Sigmoid colon (tissue), 7 donors: ENCODE results near the gene EIF4E. TPM values are rescaled to one million over a fixed set of nuclear protein-coding genes. Genes with fewer than 3 reads are reported as not detected.

Experiments
- DNase-seq: peaks from one replicate; pipeline ENCODE4 v3.0.0-alpha.2; 2019
- H3K27ac ChIP-seq, 4 donors: fragments of 200-600 bp; sonication (generic); one replicate each; pipeline ENCODE4 v1.5.1; 2016 to 2019; ENCODE audit warnings: mild to moderate bottlenecking in 1 of 4
- H3K27me3 ChIP-seq, 3 donors: fragments of 200-600 bp; sonication (generic); one replicate each; pipeline ENCODE4 v1.5.1; 2019; ENCODE audit warnings: mild to moderate bottlenecking in 1 of 3
- H3K36me3 ChIP-seq, 4 donors: fragments of 200-600 bp; sonication (generic); one replicate each; pipeline ENCODE4 v1.5.1; 2016 to 2019
- H3K4me1 ChIP-seq, 4 donors: fragments of 200-600 bp; sonication (generic); one replicate each; pipeline ENCODE4 v1.5.1; 2017 to 2019
- H3K4me3 ChIP-seq, 4 donors: fragments of 200-600 bp; sonication (generic); one replicate each; pipeline ENCODE4 v1.5.1; 2017 to 2019; ENCODE audit warnings: mild to moderate bottlenecking in 2 of 4, moderate library complexity in 1 of 4
- H3K9me3 ChIP-seq, 4 donors: fragments of 200-600 bp in 3 of 4; sonication (generic) in 3 of 4; one replicate each; pipeline versions ENCODE4 v1.5.1 to v1.6.1; 2013 to 2019
- CTCF ChIP-seq, 4 experiments: fragments of 450-650 bp in 3 of 4; fragments of 200-600 bp in 1 of 4; IDR thresholded peaks; one replicate each; pipeline ENCODE4 v1.5.1; 2016 to 2019; ENCODE audit warnings: antibody characterized with exemption in 4 of 4, mild to moderate bottlenecking in 3 of 4, moderate library complexity in 2 of 4
- EP300 ChIP-seq, 4 donors: sonication (generic); formaldehyde crosslinking; IDR thresholded peaks; one replicate each; pipeline ENCODE4 v1.6.1; 2017; ENCODE audit warnings: antibody characterized with exemption in 4 of 4
- POLR2A ChIP-seq, 2 donors: fragments of 450-650 bp; IDR thresholded peaks; one replicate each; pipeline ENCODE4 v1.6.1; 2016; ENCODE audit warnings: antibody characterized with exemption in 2 of 2, mild to moderate bottlenecking in 2 of 2, moderate library complexity in 2 of 2
- POLR2AphosphoS5 ChIP-seq, 4 donors: sonication (generic); formaldehyde crosslinking; IDR thresholded peaks; one replicate each; pipeline ENCODE4 v1.6.1; 2017; ENCODE audit warnings: antibody characterized with exemption in 4 of 4
- WGBS, 2 donors: extraction: QIAGEN DNeasy Blood & Tissue Kit; methylation state at CpG; one replicate each; pipeline ENCODE4 v1.1.7; 2013; 5-methylcytosine and 5-hydroxymethylcytosine counted together
- intact Hi-C: fragments of 100-400 bp; cut with DNase I; formaldehyde crosslinking; loops from one replicate; pipeline ENCODE4 v1.15.1; 2023
- polyA plus RNA-seq, 3 donors: library from polyadenylated mRNA; stranded (reverse); fragments of 200-250 nt; gene quantifications; one replicate each; pipeline ENCODE4 v1.2.3, GENCODE V29; 2013
- total RNA-seq, 4 donors: library from RNA; depleted of rRNA; stranded (reverse); fragments of >200 nt; gene quantifications; one replicate each; pipeline ENCODE4 v1.1.0, GENCODE V29; 2016
- donor health status: healthy with polysubstance abuse.
- donor health status: Bipolar disorder and iron deficiency.
- donor health status: healthy.

The EIF4E gene
- total and polyA plus RNA-seq, 7 donors: 38.5 to 115 (median 74.5) TPM

DNA sequence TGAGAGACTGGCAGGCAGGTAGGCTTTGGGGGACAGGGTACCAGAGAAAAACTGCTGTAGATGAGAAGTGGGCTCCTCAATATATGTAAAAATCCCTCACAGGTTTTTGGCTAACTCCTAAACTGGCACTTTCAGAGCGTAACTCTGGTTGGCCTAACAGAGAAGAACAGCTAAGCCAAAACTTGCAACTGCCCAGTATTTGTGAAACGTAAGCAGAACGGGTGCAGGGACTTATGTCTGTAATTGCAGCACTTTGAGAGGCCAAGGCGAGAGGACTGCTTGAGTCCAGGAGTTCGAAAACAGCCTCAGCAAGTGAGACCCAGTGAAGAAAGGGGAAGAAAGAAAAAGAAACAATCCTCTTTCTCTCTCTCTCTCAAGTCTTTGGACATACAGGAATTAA lies 25.0 kb downstream of the EIF4E start:
- intact Hi-C loops: no loop called here

DNA sequence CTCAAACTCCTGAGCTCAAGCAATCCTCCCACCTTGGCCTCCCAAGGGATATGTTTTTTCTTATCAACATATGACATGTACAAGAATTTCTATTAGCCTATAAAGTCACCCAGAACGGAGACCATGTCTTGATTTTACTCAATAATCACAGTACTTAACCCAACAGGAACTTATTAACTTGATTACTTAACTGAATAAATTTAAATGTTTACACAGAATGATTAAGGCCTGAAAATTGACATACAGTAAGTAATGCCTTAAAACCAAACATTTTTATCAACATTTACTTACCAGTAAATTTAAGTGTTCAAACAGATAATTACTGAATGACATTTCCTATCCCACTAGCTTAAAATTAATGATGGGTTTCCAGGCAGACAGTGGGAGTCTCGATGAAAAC lies 25.4 kb downstream of the EIF4E start:
- intact Hi-C loops: no loop called here
- no peaks in the 10 kb centered on the region for H3K9me3 ChIP-seq
- WGBS, 2 donors: 68 to 76% methylated on average over 2 of the region's 2 CpGs

More for the DNA sequence above, 25.0 kb downstream of the EIF4E start:
- H3K36me3 ChIP-seq: peaks cover 0 to 18% (median 9%) of the 10 kb centered on the region in 4 donors
- no peak overlapping the region for H3K27ac ChIP-seq
- DNase-seq: no peak
- TF ChIP-seq CTCF (IDR thresholded peaks at IDR 0.05) (no peak), POLR2AphosphoS5 (IDR thresholded peaks at IDR 0.05) (no peak), EP300 (IDR thresholded peaks at IDR 0.05) (no peak), POLR2A (IDR thresholded peaks at IDR 0.05) (no peak)
- no peaks in the 10 kb centered on the region for H3K9me3 ChIP-seq
- 92% methylated on average over 5 of the region's 5 CpGs for WGBS, 2 donors
- no peak overlapping the region for H3K4me3 ChIP-seq
- peaks cover 0 to 56% (median 28%) of the 10 kb centered on the region in 4 donors for H3K4me1 ChIP-seq
- no peaks in the 10 kb centered on the region for H3K27me3 ChIP-seq

DNA sequence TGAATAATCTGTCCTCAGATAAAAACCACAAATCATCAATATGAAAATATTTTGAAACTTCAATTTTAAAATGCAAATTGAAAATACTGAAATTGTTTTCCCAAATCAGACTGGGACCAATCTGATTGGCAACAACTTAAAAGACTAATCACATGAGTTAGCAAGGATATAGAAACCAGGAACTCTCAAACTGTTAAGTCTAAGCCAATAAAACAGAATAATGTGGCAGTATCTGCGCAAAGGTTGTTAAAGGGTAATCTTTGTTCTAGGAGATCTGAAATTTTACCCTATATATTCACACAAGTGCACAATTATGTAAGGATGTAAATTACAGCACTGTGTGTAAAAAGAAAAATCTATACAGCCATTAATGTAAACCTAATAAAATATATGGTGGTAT lies 29.7 kb downstream of the EIF4E start:
- peaks cover 0 to 45% (median 9%) of the 10 kb centered on the region in 4 donors for H3K36me3 ChIP-seq
- intact Hi-C loops: no loop called here
- no peak for DNase-seq
- H3K9me3 ChIP-seq: no peaks in the 10 kb centered on the region
- no peaks in the 10 kb centered on the region for H3K27me3 ChIP-seq
- H3K27ac ChIP-seq: no peak overlapping the region
- TF ChIP-seq POLR2AphosphoS5 (IDR thresholded peaks at IDR 0.05) (no peak), EP300 (IDR thresholded peaks at IDR 0.05) (no peak), CTCF (IDR thresholded peaks at IDR 0.05) (no peak)
- 26 to 77% methylated on average over 1 of the region's 1 CpG for WGBS, 2 donors
- no peak overlapping the region for H3K4me3 ChIP-seq
- H3K4me1 ChIP-seq: peaks cover 0 to 15% (median 0%) of the 10 kb centered on the region in 4 donors

More for the DNA sequence above, 25.4 kb downstream of the EIF4E start:
- no peak overlapping the region for H3K4me3 ChIP-seq
- H3K4me1 ChIP-seq: peaks cover 0 to 52% (median 24%) of the 10 kb centered on the region in 4 donors
- H3K36me3 ChIP-seq: peaks cover 0 to 18% (median 9%) of the 10 kb centered on the region in 4 donors
- TF ChIP-seq EP300 (IDR thresholded peaks at IDR 0.05) (no peak), POLR2A (IDR thresholded peaks at IDR 0.05) (no peak), CTCF (IDR thresholded peaks at IDR 0.05) (no peak), POLR2AphosphoS5 (IDR thresholded peaks at IDR 0.05) (no peak)
- H3K27ac ChIP-seq: no peak overlapping the region
- no peaks in the 10 kb centered on the region for H3K27me3 ChIP-seq
- DNase-seq: no peak

- H3K27ac ChIP-seq: no peak overlapping the region
- intact Hi-C loops: no loop called here
- WGBS, 2 donors: 97 to 98% methylated on average over 11 of the region's 11 CpGs
- H3K4me1 ChIP-seq: no peaks in the 10 kb centered on the region
- H3K27me3 ChIP-seq: no peaks in the 10 kb centered on the region
- DNase-seq: no peak
- H3K36me3 ChIP-seq: peaks cover 0 to 46% (median 6%) of the 10 kb centered on the region in 4 donors
- no peak overlapping the region for H3K4me3 ChIP-seq
- TF ChIP-seq POLR2A (IDR thresholded peaks at IDR 0.05): no peak
- TF ChIP-seq POLR2AphosphoS5 (IDR thresholded peaks at IDR 0.05): no peak
- TF ChIP-seq EP300 (IDR thresholded peaks at IDR 0.05): no peak
- no peak for TF ChIP-seq CTCF (IDR thresholded peaks at IDR 0.05)
- no peaks in the 10 kb centered on the region for H3K9me3 ChIP-seq
Measured at GRCh38 chr4:98891478-98892337, 37.2 kb downstream of the EIF4E start.
